IMR-90 (cell line): ENCODE data around the gene IQCM.

ENCODE experiments used
- CEBPB ChIP-seq: IDR thresholded peaks from 2 replicates; pipeline ENCODE4 v1.6.1; 2012; ENCODE audit warnings: low read depth, low read length, improper control_type of control experiment
- CTCF ChIP-seq: conservative IDR thresholded peaks from 2 replicates; pipeline ENCODE4 v1.5.1; 2012; ENCODE audit warnings: mild to moderate bottlenecking, low read depth, low read length, improper control_type of control experiment
- ELK1 ChIP-seq: fragments of 150-350 bp; IDR thresholded peaks from 2 replicates; pipeline ENCODE4 v1.6.1; 2016; ENCODE audit warnings: low read depth, mild to moderate bottlenecking, low read length, moderate library complexity, borderline replicate concordance
- MAZ ChIP-seq: IDR thresholded peaks from 2 replicates; pipeline ENCODE4 v1.6.1; 2012; ENCODE audit warnings: low read depth, mild to moderate bottlenecking, low read length, improper control_type of control experiment, moderate library complexity, borderline replicate concordance
- MXI1 ChIP-seq: IDR thresholded peaks from 2 replicates; pipeline ENCODE4 v1.6.1; 2012; ENCODE audit warnings: low read depth, mild to moderate bottlenecking, low read length, moderate library complexity, borderline replicate concordance
- POLR2A ChIP-seq: IDR thresholded peaks from 2 replicates; pipeline ENCODE4 v1.6.1; 2012; ENCODE audit warnings: mild to moderate bottlenecking, low read depth, low read length
- RCOR1 ChIP-seq: IDR thresholded peaks from 2 replicates; pipeline ENCODE4 v1.6.1; 2012; ENCODE audit warnings: mild to moderate bottlenecking, low read length, improper control_type of control experiment; ENCODE audit not compliant: insufficient replicate concordance
- RFX5 ChIP-seq: IDR thresholded peaks from 2 replicates; pipeline ENCODE4 v1.8.0; 2012; ENCODE audit warnings: low read depth, mild to moderate bottlenecking, low read length, moderate library complexity
- SMC3 ChIP-seq: fragments of 150-350 bp; IDR thresholded peaks from 2 replicates; pipeline ENCODE4 v1.6.1; 2016; ENCODE audit warnings: low read depth, mild to moderate bottlenecking, antibody characterized with exemption, low read length, moderate library complexity
- TF ChIP-seq, protein P1 (sequence below): fragments of 150-350 bp; IDR thresholded peaks from 2 replicates; pipeline ENCODE4 v1.6.1; 2017; ENCODE audit warnings: mild to moderate bottlenecking, antibody characterized with exemption, low read length, low read depth

GRCh38 chr4:149584722-149585121 is 230.9 kb downstream of the IQCM start:
- TF ChIP-seq, protein P1, sequence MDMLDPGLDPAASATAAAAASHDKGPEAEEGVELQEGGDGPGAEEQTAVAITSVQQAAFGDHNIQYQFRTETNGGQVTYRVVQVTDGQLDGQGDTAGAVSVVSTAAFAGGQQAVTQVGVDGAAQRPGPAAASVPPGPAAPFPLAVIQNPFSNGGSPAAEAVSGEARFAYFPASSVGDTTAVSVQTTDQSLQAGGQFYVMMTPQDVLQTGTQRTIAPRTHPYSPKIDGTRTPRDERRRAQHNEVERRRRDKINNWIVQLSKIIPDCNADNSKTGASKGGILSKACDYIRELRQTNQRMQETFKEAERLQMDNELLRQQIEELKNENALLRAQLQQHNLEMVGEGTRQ = no peak
- TF ChIP-seq CTCF (no peak), MAZ (no peak), RCOR1 (no peak), MXI1 (no peak), SMC3 (no peak), POLR2A (no peak), ELK1 (no peak), RFX5 (no peak), CEBPB (no peak)
